Ureter (tissue), 1 donor: Measurements from ENCODE around the gene METTL15. TPM values are rescaled to one million over a fixed set of nuclear protein-coding genes. Genes with fewer than 3 reads are reported as not detected.
"Not testable (repeated sequence)": the region's sequence is repeated elsewhere in the genome, so short reads cannot be mapped to it uniquely, and the experiment has no call there.

Experiments used
- DNase-seq: peaks from one replicate; pipeline ENCODE4 v3.0.0-alpha.2; 2020; ENCODE audit warnings: low spot score
- total RNA-seq: library from RNA; stranded (reverse); gene quantifications from one replicate; pipeline ENCODE4 v1.2.4, GENCODE V29; 2023
- donor health status: DM: yes; HTN: yes; CAD: no.

Gene METTL15, protein sequence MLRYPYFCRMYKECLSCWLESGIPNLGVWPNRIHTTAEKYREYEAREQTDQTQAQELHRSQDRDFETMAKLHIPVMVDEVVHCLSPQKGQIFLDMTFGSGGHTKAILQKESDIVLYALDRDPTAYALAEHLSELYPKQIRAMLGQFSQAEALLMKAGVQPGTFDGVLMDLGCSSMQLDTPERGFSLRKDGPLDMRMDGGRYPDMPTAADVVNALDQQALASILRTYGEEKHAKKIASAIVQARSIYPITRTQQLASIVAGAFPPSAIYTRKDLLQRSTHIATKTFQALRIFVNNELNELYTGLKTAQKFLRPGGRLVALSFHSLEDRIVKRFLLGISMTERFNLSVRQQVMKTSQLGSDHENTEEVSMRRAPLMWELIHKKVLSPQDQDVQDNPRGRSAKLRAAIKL
- 23.2 TPM for total RNA-seq

DNA sequence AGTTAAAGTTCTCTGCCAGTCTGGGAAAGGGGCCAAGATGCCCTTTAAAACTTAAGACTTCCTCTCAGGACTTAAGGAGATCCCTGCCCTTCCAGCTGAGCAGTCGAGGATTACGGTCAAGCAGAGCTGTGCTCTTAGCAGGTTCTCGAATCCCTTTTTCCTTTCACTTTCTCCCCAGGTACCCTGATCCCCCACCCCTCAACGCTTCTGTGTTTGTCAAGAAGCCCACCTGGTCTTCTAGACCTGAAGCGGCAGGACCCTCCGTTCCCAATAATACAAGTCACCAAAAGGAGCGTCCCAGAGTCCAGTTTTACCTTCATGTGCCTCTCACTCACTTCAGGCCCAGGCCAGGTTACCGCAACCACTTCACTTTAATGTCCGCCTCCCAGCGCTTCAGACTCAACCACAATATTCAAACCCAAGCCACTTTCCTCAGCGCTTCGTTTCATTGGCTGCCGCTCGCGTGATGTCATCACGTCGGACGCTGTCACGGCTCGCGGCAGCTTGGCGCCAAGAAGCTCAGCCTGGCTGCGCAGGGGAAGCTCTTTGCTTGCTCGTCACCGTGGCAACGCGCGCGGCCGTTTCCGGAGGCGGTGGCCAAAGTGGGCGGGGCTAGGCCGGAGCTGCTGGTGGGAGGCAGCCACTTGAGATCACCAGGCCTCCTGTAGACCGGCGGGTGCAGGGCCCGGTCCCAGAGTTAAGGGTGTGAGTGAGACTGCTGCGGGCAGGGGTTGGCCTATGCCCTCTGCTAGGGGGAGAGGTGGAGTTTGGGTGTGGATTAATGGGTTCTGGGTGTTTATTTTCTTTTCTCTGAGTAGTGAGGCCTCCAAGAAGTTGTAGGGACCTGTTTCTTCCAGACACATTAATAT is at the start of gene METTL15, which contains the start of gene KIF18A:
TSS of gene METTL15 (plus strand) at position 639 of the 869 bp plus-strand sequence. CDS start 4,947 bp downstream, outside the sequence.
TSS of gene KIF18A (minus strand) at position 407 of the 869 bp plus-strand sequence. CDS start 10,209 bp downstream, outside the sequence.
- peak; percentile 100 for DNase-seq

DNA sequence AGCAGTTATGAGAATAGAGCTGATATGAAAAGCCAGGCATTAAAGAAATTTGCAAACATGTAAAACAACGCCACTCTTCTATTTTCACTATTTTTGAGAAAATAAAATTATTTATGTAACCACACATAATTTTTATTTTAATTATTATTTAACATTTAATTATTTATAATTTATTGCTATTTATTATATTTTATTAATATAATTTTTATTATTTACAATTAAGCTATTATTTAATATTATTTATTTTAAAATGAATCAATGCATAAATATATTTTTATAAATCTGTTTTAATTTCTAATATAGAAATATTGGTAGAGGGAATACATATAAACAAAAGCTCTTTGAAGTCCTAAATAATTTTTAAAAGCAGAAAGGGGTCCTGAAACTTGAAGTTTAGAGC is 36.9 kb upstream of the METTL15 start:
- DNase-seq: no peak

DNA sequence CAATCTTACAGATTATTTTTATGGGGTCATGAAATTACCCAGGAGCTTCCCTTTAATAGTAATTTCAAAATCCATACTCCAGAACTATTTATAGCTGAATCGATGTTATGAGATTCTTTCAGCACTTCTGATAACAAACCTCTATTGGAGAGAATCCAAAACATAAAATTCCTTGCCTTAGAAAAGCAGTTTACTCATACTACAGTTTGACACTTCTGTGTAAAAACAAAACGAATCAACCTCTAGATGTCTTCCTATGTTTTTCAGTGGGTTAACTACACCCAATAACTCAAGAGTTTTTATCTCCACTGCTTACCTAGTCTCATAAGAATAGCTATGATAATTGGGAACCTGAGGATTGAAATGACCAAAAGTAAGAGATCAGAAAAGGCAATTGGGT is 35.9 kb upstream of the METTL15 start:
- no peak for DNase-seq

DNA sequence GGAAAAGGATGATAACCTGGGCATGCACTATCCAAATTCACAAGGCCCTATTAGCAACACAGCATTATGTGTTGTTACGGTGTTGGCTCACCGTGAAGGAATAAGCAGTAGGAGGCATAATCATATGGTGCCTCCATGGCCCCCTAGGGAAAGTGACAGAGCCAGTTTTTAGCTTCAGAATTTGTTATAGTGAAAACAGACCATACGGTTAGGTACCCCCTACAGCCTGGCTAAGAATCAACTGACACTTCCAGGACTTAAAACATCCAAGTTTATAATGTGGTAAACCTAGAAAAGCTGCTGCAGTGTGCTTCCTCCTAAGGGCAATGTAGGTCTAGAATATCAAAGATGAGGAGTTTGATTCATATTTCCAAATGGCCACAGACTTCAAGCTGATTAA is 30.7 kb upstream of the METTL15 start:
- no peak for DNase-seq

DNA sequence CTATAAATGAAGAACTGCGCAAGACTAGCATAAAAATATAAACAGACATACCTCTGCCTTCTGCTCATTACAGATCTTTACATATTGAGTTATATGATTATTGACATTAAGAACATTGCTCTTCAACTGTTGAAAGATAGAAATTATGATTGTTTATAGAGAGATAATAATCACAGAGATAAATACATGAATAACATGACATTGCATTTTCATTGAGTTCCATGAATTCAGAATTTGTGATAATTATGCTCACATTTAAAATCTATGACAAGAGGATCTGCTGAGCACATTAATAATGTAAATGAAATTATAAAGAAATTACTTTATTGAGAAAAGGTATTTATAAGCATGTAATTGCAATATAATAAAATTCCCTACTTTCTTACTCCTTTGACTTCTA is 25.1 kb upstream of the METTL15 start:
- DNase-seq: no peak

DNA sequence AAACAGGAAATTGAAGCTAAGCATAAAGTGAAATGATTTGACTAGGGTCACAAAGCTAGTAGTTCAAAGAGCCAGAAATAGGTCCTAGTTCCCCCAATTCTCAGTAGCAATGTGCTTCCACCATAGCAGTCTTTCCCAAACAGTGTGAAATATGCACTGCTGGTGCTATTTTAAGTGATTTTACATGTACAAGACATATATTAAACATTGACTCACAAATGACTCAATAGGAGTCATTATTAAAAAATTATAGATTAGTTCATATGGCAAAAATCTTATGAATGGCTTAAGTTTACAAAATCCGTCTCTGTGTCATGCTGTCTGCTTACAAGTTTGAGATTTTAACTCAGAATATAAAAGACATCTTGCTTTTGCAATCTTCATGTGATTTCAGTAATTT is 21.6 kb upstream of the METTL15 start:
- DNase-seq: no peak

DNA sequence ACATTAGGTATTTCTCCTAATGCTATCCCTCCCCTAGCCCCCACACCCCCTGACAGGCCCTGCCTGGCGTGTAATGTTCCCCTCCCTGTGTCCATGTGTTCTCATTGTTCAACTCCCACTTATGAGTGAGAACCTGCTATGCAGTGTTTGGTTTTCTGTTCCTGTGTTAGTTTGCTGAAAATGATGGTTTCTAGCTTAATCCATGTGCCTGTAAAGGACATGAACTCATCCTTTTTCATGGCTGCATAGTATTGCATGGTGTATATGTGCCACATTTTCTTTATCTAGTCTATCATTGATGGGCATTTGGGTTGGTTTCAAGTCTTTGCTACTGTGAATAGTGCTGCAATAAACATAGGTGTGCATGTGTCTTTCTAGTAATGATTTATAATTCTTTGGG is 21.0 kb upstream of the METTL15 start:
- DNase-seq: not testable (repeated sequence)

DNA sequence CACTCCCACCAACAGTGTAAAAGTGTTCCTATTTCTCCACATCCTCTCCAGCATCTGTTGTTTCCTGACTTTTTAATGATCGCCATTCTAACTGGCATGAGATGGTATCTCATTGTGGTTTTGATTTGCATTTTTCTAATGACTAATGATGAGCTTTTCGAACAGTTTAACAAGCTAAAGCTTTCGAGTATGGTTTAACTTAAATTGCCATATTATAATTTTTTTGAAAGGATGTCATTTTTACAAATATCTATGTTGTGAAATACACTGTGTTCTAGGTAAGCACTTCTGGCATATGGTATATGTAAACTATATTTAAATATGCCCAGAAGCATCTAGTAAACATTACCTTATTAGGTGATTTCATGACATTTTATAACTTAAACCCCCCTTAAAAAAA is 20.5 kb upstream of the METTL15 start:
- not testable (repeated sequence) for DNase-seq

DNA sequence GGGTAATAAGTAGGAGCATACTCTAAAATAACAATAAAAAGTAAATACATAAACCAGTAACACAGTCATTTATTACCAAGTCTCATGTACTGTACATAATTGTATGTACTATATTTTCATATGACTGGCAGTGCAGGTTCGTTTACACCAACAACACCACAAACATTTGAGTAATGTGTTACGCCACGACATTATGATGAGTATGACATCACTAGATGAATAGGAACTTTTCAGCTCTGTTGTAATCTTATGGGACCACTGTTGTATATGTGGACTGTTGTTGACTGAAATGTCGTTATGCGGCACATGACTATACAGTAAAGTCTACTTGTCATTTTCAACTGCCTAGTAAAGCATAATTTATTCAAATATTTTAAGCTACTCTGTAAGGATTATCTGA is 18.8 kb upstream of the METTL15 start:
- no peak for DNase-seq

DNA sequence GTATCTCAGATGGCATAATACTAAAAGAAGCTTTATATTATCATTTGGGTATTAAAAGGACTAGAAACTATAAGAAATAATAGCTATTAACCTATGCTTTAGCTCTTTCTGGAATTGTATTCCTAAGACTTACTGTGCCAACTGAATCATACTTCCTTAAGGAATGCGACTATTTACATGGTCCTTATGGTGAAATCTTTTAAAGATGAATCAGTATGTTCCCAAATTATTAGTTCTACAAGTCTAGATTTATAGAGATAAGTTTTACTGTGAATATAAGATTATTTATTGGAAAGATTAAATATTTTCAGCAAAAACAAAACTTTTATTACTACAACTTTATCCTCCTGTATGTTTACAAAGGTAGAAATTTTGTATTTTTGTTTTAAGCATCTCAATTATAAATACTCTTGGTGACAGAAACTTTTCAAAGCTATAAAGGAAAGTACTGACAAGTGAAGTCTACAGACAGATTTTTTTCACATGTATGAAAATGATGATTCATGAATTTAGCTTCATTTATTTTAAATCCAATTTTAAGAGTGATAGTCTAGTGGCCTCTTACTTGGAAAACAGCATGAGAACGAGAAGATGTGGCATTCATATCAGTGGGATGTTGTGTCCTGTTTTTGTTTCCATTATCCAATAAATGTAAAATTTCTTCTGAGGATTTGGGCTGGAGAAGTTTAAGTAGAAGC is 18.0 kb upstream of the METTL15 start:
- no peak for DNase-seq

DNA sequence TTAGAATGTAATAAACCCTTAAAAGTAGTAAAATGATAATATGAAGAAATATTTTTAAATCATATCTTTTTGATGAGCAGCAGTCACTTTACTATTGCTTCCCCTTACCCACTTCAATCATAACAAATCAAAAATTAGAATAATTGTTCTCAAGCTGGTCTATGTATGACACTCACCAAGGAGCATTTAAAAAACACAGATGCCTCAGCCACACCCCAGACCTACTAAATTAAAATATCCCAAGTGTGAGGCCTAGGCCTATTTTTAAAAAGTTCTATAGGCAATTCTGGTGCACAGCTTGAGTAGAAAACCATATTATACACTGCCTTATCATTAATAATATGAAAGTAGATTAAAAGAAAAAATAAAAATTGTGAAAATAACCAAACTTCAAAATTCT is 15.4 kb upstream of the METTL15 start:
- DNase-seq: no peak

DNA sequence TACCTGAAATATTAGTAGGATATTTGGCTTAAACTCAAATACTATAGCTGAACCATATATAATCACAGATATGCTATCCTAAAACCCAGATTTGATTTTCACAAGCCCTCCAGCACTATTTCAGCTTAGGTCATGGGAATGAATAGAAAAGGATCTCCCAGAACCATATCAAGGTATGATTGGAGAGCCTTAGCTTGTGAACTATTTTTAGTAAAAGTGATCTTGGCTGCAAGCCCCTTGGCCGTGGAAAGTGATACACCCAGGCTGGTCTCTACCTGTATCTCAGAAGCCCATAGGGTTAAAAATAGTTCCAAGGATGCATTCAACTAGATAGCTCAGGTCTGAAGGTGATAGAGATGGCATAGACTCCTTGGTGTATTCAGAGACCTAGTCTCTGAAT is 9.9 kb upstream of the METTL15 start:
- no peak for DNase-seq

DNA sequence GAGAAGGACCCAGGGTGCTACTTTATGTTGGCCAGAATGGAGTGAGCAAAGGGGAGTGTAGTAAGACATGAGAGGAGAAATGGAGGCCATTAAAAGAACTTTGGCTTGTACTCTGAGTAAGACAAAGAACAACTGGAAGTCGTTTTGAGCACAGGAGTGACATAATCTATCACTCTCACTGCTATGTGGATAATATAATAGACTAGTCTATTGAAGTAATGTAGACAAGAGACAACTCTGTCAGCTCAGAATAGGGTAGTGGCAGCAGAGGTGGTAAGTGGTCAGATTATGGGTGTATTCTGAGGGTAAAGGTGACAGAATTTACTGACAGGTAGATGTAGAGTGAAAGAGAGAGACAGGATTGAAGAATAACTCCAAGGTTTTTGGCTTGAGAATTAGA is 8.5 kb upstream of the METTL15 start:
- DNase-seq: no peak

DNA sequence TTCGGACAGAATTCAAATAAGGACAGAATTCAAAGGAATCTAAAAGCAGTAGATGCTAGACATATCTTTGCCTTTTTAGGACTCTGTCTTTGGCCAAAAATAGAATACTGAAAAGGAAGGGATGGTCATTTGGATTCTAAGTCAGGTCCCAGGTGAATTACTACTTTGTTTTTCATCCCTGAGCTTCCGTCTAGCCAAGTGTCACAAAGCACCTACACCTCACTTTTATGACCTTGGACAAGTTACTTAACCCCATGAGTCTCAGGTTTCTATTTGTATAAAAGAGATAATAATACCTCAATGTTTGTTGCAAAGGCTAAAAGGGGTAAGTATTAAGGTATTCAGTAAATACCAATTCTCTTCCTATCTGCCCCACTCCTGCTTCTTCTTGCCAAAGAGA is 7.5 kb upstream of the METTL15 start:
- no peak for DNase-seq

DNA sequence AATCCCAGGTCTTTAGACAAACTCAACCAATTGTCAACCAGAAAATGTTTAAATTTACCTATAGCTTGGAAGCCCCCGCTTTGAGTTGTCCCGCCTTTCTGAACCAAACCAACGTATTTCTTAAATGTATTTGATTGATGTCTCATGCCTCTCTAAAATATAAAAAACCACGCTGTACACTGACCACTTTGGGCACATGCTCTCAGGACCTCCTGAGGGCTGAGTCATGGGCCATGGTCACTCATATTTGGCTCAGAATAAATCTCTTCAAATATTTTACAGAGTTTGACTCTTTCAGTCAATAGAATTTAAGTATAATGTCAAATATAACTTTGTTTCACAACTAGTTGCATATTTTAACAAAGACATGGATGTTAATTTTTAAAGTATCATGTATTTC is 5.9 kb upstream of the METTL15 start:
- not testable (repeated sequence) for DNase-seq

DNA sequence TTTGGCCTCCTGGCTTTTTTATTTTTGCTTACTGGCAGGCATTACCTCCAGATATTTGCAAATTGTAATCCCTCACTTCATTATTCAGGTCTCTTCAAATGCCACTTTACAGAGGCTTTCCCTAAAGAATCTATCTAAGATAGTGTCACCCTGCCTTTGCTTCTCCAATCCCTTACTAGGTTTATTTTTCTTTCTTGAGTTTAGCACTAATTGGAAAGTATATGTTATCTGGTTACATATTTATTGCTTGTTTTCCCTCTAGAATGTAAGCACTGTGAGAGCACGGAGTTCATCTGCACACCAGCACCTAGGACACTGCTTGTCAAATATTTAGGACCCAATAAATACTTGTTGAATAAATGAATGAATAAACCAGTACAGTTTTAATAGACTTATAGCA is 3.8 kb upstream of the METTL15 start:
- DNase-seq: no peak

DNA sequence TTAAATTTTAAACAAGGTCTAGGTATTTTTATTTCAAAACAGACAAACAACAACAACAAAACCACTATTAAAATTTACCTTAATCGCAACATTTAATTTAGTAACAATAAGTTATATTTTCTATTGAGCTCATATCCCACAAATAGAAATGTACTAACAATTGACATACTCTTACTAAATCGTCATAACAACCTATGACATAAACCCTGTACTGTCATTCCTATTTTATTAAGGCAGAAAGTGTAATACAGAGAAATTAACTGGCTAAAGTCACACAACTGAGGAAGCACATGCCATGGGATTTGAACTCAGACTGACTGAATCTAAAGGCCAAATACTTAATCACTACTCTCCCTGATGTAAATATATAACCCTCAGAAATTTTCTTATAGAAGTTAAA is 3.2 kb upstream of the METTL15 start:
- no peak for DNase-seq

DNA sequence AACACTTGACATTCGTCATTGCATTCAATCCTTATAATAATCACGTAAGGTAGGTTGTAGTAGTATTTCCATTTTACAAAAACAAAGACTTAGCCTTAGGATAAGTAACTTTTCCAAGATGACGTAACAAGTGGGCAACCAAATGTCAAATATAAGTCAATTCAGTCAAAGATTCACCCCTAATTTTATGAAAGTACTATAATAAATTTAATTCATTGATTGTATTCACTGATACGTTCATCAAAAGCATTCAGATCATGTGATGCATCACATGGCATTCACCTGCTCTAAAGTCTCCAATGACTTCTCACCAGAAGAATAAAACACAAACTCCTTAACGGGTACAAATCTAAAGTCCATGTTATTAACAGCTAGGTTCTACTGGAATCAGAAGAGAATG is 2.3 kb upstream of the METTL15 start:
- DNase-seq: no peak

DNA sequence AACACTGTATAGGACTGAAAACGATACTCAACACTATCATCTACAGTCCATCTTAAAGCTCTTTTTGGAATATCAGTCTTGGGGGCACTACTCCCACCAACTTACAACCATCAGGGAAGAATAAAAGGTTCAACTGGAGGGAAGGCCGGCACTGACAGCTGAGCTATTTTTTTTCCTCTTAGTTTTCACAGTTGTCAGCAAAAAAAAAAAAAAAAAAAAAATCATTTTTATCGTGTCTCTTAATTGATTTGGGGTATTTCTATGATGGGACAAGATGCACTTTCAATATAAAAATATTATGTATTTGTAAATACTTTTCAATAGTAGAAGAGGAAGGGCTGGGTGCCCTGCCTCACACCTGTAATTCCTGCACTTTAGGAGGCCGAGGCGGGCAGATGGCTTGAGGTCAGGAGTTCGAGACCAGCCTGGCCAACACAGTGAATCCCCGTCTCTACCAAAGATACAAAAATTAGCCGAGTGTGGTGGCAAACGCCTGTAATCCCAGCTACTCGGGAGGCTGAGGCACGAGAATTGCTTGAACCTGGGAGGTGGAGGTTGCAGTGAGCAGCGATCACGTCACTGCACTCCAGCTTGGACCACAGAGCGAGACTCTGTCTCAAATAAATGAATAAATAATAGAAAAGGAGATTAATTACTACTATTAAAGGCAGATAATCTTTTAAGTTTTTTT is 1.7 kb upstream of the METTL15 start:
- DNase-seq: no peak

DNA sequence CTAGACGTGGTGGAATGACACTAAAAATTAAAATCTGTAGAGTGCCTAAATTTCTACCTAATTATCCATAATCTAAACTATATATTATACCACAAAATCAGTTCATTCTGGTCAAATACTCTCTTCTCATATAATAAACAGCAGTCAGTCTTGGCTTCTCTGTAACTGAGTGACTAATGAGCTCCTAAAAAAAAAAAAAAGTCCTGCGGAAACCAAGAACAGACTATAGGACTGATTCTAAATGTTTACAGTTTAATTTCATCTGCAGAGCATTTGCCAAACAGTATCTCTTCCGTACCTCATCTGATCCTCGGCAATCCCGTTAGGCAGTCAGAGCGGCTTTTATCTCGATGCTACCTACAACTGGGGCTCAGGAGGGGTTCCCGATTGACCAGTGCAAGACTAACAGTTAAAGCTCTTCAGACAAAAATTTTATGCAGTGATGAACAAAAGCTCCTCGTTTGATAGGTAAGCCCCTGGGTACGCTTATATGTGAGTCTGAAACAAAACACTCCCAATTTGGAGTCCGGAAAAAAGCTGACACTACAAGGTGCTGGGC is 918 bp upstream of the METTL15 start:
- DNase-seq: no peak

DNA sequence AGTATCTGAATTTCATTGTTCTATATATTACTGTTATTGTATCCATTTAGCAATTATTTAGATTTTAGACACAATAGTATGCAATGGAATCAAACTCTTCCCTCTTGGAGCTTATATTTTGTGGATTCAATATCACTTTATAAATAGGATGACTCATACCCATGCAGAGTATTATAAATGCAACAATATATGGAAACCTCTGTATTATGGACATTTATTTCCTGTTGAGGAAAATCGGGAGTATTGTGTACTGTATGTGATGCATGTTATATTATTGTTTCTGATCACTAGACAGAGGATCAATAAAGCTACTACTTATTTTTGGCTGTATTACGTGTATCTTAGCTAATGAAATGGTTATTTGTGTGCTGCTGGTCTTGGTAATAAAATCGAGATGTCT is 770 bp downstream of the METTL15 start:
- no peak for DNase-seq
